ENCODE results near the gene SARDH. TPM values are rescaled to one million over a fixed set of nuclear protein-coding genes. Genes with fewer than 3 reads are reported as not detected.

The SARDH gene
- total and polyA plus RNA-seq, 2 of the 13 experiments (the other 11 are each of a cell fraction or from before 2014, with no cell fraction given): 11.6 to 34.9 TPM

DNA sequence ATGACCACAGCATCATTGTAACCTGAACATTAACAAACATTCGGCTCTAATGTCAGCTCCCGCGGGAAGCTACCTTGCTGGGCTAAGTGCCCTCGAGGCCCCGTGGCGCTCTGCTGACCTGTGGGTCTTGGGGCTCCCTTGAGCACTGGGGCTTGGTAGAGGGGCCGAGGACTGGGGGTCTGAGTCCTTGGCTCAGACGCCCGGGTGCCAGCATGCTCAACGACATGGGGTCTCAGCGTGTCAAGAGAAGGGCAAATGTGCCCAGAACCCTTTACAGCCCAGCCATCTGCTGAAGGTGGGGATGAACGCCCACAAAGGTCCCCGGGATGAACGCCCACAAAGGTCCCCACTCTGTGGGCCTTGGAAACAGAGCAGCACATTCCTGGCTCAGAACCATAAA, 39.7 kb upstream of the SARDH start:
- H3K4me3 ChIP-seq (replicated peaks in 1 of 3; ENCODE audit: insufficient read depth in 1 of 3, low read depth in 2 of 3, low read length in 3 of 3): no peak overlapping the region
- no peaks in the 10 kb centered on the region for H3K27me3 ChIP-seq (ENCODE audit: control insufficient read depth in 1 of 2, insufficient read depth in 2 of 2, low read length in 2 of 2)
- ATAC-seq (no peak), FAIRE-seq (no peak), DNase-seq (ENCODE audit: low spot score) (no peak)
- no peak overlapping the region for H3K27ac ChIP-seq (ENCODE audit: extremely low read length, insufficient read depth, low read length)
- H3K36me3 ChIP-seq (replicated peaks in 1 of 2; ENCODE audit: control insufficient read depth in 1 of 2, insufficient read depth in 2 of 2, low read length in 2 of 2): peaks cover 38 to 72% of the 10 kb centered on the region in 2 experiments; a peak in 4 of 5 replicates
- ChIA-PET POLR2A (no interaction called here), CTCF (ENCODE audit: low intra/inter-chr PET ratio, low total read pairs) (no interaction called here)
- 100% methylated on average over 1 of the region's 14 CpGs for WGBS (ENCODE audit: low lambda C conversion rate)
- no peaks in the 10 kb centered on the region for H3K79me2 ChIP-seq (ENCODE audit: insufficient read depth, low read length)
- TF ChIP-seq ZNF432 (CRISPR knock-in tag; IDR thresholded peaks at IDR 0.05; ENCODE audit: borderline replicate concordance) (no peak), ZNF883 (CRISPR knock-in tag; IDR thresholded peaks at IDR 0.05; ENCODE audit: not compliant biosample characterization) (no peak), RFX1 (IDR thresholded peaks at IDR 0.05) (no peak), ZC3H4 (CRISPR knock-in tag; IDR thresholded peaks at IDR 0.05; ENCODE audit: borderline replicate concordance) (no peak), SOX6 (IDR thresholded peaks at IDR 0.05) (no peak), SOX6 (CRISPR knock-in tag; IDR thresholded peaks at IDR 0.05) (no peak), TCF12 (IDR thresholded peaks at IDR 0.05) (no peak), TCF12 (CRISPR knock-in tag; IDR thresholded peaks at IDR 0.05) (no peak), NR2F6 (IDR thresholded peaks at IDR 0.05) (no peak), NR2F6 (CRISPR knock-in tag; IDR thresholded peaks at IDR 0.05) (no peak), RORA (CRISPR knock-in tag; IDR thresholded peaks at IDR 0.05) (no peak), YEATS4 (CRISPR knock-in tag; IDR thresholded peaks at IDR 0.05; ENCODE audit: borderline replicate concordance) (no peak), NR2F2 (IDR thresholded peaks at IDR 0.05; ENCODE audit: borderline replicate concordance, low read depth) (no peak), ZNF143 (CRISPR knock-in tag; IDR thresholded peaks at IDR 0.05) (no peak)
- TF ChIP-seq, protein P1, sequence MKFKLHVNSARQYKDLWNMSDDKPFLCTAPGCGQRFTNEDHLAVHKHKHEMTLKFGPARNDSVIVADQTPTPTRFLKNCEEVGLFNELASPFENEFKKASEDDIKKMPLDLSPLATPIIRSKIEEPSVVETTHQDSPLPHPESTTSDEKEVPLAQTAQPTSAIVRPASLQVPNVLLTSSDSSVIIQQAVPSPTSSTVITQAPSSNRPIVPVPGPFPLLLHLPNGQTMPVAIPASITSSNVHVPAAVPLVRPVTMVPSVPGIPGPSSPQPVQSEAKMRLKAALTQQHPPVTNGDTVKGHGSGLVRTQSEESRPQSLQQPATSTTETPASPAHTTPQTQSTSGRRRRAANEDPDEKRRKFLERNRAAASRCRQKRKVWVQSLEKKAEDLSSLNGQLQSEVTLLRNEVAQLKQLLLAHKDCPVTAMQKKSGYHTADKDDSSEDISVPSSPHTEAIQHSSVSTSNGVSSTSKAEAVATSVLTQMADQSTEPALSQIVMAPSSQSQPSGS (CRISPR knock-in tag; IDR thresholded peaks at IDR 0.05): no peak
- in situ Hi-C loops (cut with HindIII; ENCODE audit: extremely low pct_ligation_motif_present, low pct_unique_long_range_greater_than_20kb): no loop called here
- no peak overlapping the region for H3K4me2 ChIP-seq (ENCODE audit: low read depth, low read length)
- H2AFZ ChIP-seq (ENCODE audit: low read length): no peak overlapping the region
- H4K20me1 ChIP-seq (ENCODE audit: insufficient read depth, low read length): no peaks in the 10 kb centered on the region; the same call in 1 of the 2 replicates
- intact Hi-C loops (cut with micrococcal nuclease; ENCODE audit: unreplicated experiment): no loop called here
- no peak overlapping the region for H3K9ac ChIP-seq (ENCODE audit: insufficient read depth, low read depth, low read length)
- H3K4me1 ChIP-seq (ENCODE audit: insufficient read depth, low read length): no peaks in the 10 kb centered on the region
- 0 out of 2 replicates have a peak, but pooled peaks cover 5% of the 10 kb centered on the region for H3K9me3 ChIP-seq (ENCODE audit: low read length)
- BruUV-seq (replicated peaks): no TSS peak
